SK-MEL-5 (cell line): ENCODE measurements around the gene RXRA. TPM values are rescaled to one million over a fixed set of nuclear protein-coding genes. Genes with fewer than 3 reads are reported as not detected.

Experiments used
- DNase-seq: peaks from one replicate; pipeline ENCODE4 v3.0.0-alpha.2; 2016; ENCODE audit warnings: low read depth, low spot score
- in situ Hi-C: cut with HindIII; loops from 2 replicates; pipeline ENCODE4 v1.10.0; 2016; ENCODE audit warnings: low sequenced_read_pairs, high pct_unique_total_duplicates, low pct_unique_long_range_greater_than_20kb
- small RNA-seq, 2 experiments: library from RNA; depleted of rRNA; stranded (forward); fragments of <200 nt; gene quantifications; one replicate each; pipeline ENCODE3, GENCODE V24; 2014
- total RNA-seq: library from RNA; depleted of rRNA; stranded (reverse); fragments of >200 nt; shearing (Covaris generic); gene quantifications from 2 replicates; pipeline ENCODE4 v1.2.3, GENCODE V29; 2014; rRNA removed

Gene RXRA
- total RNA-seq, 1 experiment from 2014 or later: 8.5 TPM

DNA sequence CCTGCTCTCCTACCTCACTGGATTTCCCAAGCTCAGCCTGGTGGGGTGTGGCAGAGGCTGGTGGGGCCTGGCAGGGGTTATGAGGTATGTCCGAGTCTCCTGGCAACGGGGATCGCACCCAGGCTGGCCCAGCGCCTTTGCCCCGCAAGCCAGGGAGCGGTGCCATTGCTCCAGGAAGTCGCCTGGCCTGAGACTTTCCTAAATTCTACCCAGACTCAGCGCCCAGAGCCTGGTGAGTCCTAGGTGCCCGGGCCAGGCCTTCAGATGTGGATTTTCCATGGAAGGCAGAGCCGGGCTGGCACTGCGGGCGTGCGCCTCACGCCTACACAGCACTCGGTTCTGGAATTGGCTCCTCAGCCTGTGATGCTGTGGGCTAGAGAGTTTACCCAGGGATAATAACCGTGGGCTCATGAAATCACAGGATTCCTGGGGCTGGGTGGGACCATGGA lies 159.9 kb downstream of the RXRA start:
- DNase-seq: no peak
- in situ Hi-C loops: no loop called here

- in situ Hi-C loops: no loop called here
- no peak for DNase-seq
Observed at GRCh38 chr9:134486596-134486995, 160.3 kb downstream of the RXRA start.

Small RNAs within 50 kb of the gene (small RNA-seq; reads per million reads assigned to genes)
- gene MIR4669: 0 reads per million in 2 experiments

Other genes with a start within 250 kb of the RXRA start
- gene WDR5, start 190.4 kb upstream of the RXRA start, total RNA-seq: 25.9 and 27.1 TPM in 2 replicates
- not detected in 2 replicates for gene RNU6ATAC, start 161.9 kb upstream of the RXRA start, total RNA-seq